Measurements from ENCODE around the gene DLGAP5.

DLGAP5 gene

DNA sequence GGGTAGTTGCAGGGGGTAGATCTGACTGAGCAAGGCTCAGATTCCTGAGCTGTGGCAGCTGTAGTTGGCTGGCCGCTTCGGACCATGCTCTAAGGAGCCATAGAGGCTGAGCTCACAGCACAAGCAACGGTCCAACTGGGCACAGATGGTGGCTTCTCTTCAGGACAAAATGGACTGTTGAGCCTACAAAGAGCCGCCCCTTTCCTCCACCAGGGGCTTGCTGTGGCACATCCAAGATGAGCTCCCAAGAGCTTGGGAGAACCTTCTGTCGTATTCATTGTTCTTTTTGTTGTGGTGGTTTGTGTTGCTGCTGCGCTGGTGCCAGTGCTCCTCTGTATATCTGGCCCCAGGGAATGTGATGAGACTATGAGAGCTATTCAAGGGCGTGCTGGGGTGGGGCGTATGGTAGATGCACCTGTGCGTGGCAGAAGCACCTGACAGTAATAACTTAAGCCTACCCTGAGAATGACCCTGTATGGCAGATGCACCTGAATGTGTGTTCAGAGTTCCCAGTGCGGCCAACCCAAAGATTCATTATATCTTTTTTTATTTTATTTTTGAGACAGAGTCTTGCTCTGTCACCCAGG is 80.2 kb downstream of the DLGAP5 start:
- DNase-seq, result no peak

GRCh38 chr14:55109836-55110235 is 81.5 kb downstream of the DLGAP5 start:
- DNase-seq, result no peak

DNA sequence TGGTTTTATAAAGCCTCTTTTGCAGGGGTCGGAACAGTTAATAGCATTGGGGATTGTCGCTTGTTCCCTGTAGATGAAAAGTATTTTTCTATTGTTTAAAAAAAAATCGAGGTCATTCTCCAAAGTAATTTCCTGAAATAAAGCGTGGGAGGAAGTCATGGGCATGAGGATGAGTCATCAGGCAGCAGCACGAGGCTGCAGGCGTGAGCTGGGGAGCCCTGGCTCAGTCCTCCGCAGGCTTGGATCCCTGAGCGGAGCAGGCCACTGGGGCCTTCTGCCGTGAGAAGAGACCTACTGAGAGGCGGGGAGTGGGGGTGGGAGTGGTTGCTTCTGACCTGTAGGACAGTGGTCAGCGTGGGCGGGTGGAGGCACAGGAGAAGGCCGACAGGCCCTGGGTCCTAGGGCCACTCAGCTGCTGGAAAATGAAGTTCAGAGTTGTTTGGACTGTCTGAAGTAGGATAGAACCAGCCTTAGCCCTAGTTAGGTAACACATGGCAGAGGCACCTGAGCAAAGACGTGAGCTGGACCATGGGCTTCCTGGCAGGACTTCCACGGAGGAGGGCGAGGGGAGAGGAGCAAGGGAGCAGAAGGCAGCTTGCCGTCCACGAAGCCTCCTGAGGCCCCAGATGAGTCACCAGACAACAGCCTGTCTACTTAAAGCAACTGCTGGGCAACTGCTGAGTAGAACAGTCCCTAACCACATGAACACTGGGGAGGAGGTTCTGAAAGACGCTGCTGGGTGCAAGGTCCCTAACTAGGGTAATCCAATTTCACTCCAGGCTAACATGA is 83.4 kb downstream of the DLGAP5 start:
- peak; percentile 61 to 72 for DNase-seq

- no peak for DNase-seq
These were observed 85.4 kb downstream of the DLGAP5 start for GRCh38 chr14:55105991-55106390.

DNA sequence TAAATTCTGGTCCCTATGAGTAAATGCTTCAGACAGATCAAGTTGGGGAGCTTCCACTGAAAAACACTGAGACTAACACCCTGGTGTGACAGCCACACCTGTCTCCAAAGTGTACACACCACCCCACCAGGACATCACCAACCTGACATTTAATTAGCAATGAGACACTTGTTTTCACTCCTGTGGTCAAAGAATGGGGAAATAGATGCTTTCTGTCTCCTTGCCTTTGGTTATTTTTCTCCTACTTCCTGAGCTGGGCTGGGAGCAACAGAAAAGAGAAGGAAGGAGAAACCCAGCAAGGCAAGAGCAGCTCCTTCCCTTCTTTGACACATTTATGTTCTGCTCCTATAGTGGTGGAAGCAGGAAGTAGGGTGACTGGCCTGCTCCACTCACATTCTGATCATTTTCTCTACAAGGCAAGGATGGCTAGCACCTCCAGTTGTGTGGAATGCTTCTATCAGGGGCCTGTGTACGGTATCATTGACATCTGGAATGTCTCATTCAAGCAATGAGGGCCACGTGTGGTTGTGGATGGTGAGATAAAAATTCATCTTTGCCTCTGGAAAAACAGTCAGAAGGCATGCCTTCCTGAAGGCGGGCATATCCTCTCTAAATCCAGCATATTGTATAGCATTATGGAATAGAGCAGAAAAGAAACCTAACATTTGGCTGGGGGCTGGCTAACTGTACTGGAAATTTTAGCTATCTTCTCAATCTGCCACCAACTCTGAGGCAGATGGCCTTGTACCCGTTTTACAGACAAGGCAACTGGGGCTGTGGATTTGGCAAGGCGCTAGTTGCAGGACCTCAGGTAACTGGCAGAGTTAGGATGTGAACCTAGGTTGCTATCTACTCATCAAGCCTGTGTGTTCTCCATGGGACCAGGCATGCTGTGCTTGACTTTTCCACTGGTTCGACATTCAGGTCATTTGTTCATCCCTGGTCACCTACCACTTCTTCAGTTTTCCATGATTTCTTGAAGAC is 87.1 kb downstream of the DLGAP5 start:
- peak; percentile 83 to 84 for DNase-seq

- no peak for DNase-seq
These were observed 88.3 kb downstream of the DLGAP5 start for GRCh38 chr14:55103005-55103640.

DNA sequence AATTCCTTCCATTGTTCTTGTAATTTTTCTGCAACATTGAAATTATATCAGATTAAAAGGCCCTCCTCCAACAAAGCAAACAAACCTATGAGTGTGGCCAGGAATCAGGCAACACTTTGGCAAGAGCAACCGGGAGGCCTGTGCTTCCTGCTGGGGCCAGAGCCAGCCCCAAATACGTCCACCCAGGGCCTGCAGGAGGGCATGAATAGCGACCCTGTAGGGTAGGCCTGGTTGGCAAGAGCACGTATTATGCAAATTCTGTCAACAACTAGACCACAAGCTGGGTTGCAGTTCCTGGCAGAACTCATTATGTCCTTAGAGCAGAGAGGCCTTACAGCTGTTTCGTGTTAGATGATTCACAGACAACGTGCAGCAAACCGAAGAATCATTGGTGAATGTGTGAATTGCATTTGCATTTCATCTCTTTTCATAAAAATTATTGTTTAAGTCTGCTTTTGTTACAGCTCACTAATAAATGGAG is 89.2 kb downstream of the DLGAP5 start:
- peak; percentile 77 to 78 for DNase-seq

DNA sequence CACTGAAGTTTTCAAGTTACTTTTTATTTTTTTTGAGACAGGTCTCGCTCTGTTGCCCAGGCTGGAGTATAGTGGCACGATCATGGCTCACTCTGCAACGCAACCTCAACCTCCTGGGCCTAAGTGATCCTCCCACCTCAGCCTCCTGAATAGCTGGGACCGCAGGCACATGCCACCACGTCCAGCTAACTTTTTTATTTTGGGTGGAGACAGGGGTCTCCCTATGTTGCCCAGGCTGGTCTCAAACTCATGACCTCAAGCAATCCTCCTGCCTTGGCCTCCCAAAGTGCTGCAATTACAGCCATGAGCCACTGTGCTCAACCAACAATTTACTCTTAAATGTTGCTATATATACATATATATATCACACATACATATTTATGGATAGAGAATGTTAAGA is 89.7 kb downstream of the DLGAP5 start:
- no peak for DNase-seq

- no peak for DNase-seq
These were observed 91.6 kb downstream of the DLGAP5 start for GRCh38 chr14:55099756-55100155.

DNA sequence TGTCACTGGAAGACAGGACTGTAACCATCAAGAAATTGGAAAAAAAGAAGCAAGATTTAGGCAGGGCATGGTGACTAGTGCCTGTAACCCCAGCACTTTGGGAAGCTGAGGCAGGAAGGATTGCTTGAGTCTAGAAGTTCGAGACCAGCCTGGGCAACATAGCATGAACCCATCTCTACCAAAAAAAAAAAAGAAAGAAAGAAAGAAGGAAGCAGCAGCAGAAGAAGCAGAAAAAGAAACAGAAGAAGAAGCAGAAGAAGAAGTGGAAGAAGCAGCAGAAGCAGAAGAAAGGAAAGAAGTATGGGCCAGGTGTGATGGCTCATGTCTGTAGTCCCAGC is 92.9 kb downstream of the DLGAP5 start:
- no peak for DNase-seq
